ENCODE measurements around the gene GSK3B. TPM values are rescaled to one million over a fixed set of nuclear protein-coding genes. Genes with fewer than 3 reads are reported as not detected.
A peak's percentile ranks its signal among the peaks of the same experiment; 100 is the strongest.

The GSK3B gene
- total RNA-seq, 4 donors from 2014 or later: 26.3 to 43.0 (median 31.8) TPM

DNA sequence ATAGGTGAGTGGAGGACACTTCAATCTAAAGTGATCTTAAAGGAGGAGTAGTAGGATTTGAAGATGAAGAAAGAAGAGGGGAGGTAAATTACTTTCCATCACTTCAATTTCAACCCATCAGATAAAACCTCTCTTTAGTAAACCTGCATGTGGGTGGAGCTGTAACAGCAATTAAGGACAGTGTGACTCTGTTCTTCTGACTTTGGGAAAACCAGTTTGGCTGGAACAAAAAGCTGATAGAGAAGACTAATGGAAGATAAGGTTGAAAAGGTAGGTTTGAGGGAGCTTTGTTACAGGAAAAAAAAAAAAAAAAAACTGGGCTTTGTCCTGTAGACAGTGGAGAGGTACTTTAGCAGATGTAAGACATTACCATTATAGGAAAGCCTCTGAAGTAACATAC, 4.5 kb upstream of the GSK3B start:
- no peak for DNase-seq (ENCODE audit: low spot score)
- ATAC-seq (ENCODE audit: low FRiP score): no peak
- TF ChIP-seq, protein P1, sequence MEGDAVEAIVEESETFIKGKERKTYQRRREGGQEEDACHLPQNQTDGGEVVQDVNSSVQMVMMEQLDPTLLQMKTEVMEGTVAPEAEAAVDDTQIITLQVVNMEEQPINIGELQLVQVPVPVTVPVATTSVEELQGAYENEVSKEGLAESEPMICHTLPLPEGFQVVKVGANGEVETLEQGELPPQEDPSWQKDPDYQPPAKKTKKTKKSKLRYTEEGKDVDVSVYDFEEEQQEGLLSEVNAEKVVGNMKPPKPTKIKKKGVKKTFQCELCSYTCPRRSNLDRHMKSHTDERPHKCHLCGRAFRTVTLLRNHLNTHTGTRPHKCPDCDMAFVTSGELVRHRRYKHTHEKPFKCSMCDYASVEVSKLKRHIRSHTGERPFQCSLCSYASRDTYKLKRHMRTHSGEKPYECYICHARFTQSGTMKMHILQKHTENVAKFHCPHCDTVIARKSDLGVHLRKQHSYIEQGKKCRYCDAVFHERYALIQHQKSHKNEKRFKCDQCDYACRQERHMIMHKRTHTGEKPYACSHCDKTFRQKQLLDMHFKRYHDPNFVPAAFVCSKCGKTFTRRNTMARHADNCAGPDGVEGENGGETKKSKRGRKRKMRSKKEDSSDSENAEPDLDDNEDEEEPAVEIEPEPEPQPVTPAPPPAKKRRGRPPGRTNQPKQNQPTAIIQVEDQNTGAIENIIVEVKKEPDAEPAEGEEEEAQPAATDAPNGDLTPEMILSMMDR (IDR thresholded peaks at IDR 0.05): no peak

DNA sequence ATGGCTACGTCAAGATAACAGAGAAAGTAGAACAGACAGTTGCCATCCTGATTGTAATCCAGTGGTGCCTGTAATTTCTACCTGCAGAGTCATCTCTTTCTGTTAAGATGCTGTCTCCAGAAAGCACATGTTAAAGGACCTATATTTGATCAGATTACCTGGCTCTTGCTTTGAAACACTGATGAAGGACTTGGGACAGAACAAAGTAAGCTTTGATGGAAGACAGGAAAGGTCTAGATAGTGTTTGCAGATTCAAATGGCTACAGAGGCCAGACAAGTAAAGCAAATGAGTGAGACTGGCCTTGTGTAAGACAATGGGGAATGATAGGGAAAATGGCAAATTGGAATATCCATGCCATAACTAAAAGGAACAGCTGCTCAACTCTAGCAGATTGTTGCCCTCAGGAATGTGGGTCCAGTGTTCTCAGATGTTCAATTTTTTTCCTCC, 1.8 kb upstream of the GSK3B start:
- TF ChIP-seq, protein P1 (IDR thresholded peaks at IDR 0.05): no peak
- ATAC-seq (ENCODE audit: low FRiP score): no peak

DNA sequence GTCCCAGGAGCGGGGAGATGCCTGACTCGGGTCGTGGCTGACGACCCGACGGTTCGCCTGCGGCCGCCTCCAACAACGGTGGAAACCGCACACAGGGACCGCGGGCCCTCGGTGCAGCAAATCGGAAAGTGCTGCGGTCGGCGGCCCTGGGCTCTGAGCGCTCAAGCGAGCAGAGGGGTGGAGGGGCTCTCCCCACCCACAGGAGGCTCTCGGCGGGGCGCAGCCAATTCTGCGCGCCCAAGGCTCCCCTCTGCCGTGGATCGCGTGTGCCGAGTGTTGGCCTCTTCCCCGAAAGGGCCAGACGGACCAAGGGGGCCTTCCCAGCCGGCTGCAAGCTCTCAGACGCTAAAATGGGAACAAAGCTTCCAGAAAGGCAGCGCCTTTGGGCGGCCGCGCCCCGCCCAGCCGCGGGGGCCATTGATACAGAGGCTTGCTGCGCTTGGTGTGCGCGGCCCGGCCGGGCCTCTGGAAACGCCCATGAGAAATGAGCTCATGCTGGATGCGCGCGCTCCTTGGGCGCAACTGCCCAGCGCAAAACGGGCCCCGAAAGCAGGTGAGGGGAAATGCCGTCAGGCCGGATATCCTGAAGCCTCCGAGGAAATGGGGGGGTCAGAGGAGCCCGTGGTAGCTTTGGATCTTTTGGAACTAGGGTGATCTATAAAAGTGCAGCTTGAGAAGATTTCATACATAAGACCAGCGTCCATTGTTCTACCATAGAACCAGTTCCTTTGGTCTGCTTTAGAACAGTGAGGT, 1.2 kb upstream of the GSK3B start:
- ATAC-seq (ENCODE audit: low FRiP score): peak; percentile 71
- TF ChIP-seq, protein P1 (IDR thresholded peaks at IDR 0.05): no peak
- DNase-seq (ENCODE audit: low spot score): peak; percentile 59

More for the DNA sequence above, 1.8 kb upstream of the GSK3B start:
- DNase-seq (ENCODE audit: low spot score): no peak

DNA sequence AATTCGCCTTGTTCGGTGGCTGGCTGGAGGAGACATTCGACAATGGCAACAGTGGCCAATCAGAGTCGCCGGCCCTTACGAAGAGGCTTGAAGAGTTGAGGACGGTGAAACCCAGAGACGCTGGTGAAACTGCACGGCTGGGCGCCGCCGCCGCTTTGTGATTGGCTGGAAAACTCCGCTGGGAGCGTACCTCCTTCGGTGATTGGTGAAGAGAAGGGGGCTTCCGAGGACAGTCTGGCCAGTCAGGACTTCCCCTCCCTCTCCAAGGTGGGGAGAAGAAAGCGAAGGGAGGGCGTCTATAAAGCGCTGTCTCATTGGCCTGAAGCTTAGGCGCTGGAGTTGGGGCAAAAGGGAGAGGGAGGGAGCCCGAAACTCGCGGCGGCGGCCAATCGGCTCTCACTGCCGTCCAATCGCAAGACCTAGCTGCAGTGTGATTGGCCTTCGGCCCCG, 554 bp upstream of the GSK3B start:
- ATAC-seq (ENCODE audit: low FRiP score) (peak; percentile 95), DNase-seq (ENCODE audit: low spot score) (peak; percentile 97)
- TF ChIP-seq, protein P1 (IDR thresholded peaks at IDR 0.05): no peak

DNA sequence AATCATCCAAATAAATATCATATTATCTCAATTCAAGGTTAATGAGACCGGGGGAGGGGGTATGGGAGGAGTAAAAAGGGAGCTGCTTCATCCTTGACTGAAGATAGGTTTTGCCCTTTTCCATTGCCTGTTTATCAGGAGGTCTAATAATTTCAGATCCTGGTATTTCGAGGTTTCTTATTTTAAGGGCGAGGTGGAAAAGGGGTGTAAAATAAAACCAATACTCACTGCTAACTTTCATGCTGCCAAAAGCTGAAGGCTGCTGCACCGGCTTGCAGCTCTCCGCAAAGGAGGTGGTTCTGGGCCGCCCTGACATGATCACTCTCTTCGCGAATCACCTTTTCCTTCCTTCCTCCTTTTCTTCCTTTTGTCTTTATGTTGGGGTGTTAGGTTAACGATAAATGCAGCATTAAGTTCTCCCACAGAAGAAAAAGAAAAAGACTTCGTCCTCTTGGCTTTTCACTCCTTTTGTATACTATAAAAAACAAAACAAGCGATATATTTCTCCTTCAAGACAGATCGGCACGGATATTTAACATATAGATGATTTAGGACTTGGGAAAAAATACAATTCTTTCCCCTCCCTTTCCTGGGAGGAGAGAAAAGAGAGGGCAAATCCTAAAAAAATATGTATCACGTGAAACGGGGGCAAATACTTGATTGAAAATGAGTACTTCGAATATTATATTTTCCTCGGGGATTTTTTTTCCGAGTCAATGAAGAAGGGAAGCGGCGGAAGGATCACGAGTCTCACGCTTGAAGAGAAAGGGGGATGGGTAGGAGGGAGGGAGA, 932 bp downstream of the GSK3B start:
- TF ChIP-seq, protein P1 (IDR thresholded peaks at IDR 0.05): no peak
- no peak for DNase-seq (ENCODE audit: low spot score)
- ATAC-seq (ENCODE audit: low FRiP score): no peak

DNA sequence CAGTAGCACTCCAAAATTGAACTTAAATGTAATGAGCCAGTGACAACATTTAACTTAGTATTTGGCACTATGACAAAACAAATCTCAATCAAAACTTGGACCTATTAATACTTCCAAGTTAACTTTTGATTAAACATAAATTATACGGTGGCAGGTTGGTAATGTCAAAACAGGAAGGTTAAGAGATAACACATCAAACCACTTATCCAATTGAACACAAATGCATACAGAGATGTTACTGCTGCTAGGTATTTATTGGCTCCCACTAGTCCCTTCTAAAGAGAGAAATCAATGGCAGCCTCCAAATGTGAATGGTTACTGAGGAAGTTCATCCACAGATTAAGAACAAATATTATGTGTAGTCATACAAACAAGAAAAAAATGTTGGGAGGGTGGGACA, 1.8 kb downstream of the GSK3B start:
- TF ChIP-seq, protein P1 (IDR thresholded peaks at IDR 0.05): no peak
- DNase-seq (ENCODE audit: low spot score): no peak
- ATAC-seq (ENCODE audit: low FRiP score): no peak
